AG09319 (cell line): ENCODE results near the gene KIAA1217.

Experiments
- DNase-seq: peaks from one replicate; pipeline ENCODE4 v3.0.0-alpha.2; 2010; ENCODE audit warnings: low read depth; ENCODE audit errors: extremely low read depth
- CTCF ChIP-seq: IDR thresholded peaks from 2 replicates; pipeline ENCODE4 v1.5.1; 2011; ENCODE audit warnings: low read depth, mild to moderate bottlenecking, inconsistent platforms, low read length, moderate library complexity

KIAA1217 gene

GRCh38 chr10:24457661-24458318 is 248.9 kb downstream of the KIAA1217 start:
- DNase-seq: no peak
- TF ChIP-seq CTCF: no peak

- TF ChIP-seq CTCF: no peak
- no peak for DNase-seq
These were observed 250.9 kb downstream of the KIAA1217 start for GRCh38 chr10:24459836-24460235.

- no peak for DNase-seq
- no peak for TF ChIP-seq CTCF
These were observed 253.4 kb downstream of the KIAA1217 start for GRCh38 chr10:24462291-24462813.

- peak; percentile 12 for TF ChIP-seq CTCF
- DNase-seq: no peak
These were observed 254.1 kb downstream of the KIAA1217 start for GRCh38 chr10:24462889-24463552.

- DNase-seq: no peak
- TF ChIP-seq CTCF: no peak
These were observed 254.9 kb downstream of the KIAA1217 start for GRCh38 chr10:24463611-24464426.

GRCh38 chr10:24465124-24465874 is 256.4 kb downstream of the KIAA1217 start:
- DNase-seq: no peak
- TF ChIP-seq CTCF: no peak
